HG02840 (cell line): ENCODE results near the gene ABHD16A.

Experiments
- ATAC-seq: cut with Tn5 transposase; IDR thresholded peaks from one replicate; pipeline ENCODE4 v1.9.1; 2021; ENCODE audit warnings: mild to moderate bottlenecking, moderate library complexity, moderate number of reproducible peaks; ENCODE audit not compliant: unreplicated experiment, low FRiP score

ABHD16A gene

GRCh38 chr6:31664790-31665500, 38.2 kb downstream of the ABHD16A start, which contains the start of gene GPANK1:
GPANK1 (minus strand) TSS chr6:31664997; CDS start chr6:31664478, 519 bp downstream.
- no peak for ATAC-seq

- ATAC-seq, result no peak
Measured at GRCh38 chr6:31663961-31664789, 38.9 kb downstream of the ABHD16A start.

- no peak for ATAC-seq
Measured at GRCh38 chr6:31663126-31663960, 39.8 kb downstream of the ABHD16A start.

DNA sequence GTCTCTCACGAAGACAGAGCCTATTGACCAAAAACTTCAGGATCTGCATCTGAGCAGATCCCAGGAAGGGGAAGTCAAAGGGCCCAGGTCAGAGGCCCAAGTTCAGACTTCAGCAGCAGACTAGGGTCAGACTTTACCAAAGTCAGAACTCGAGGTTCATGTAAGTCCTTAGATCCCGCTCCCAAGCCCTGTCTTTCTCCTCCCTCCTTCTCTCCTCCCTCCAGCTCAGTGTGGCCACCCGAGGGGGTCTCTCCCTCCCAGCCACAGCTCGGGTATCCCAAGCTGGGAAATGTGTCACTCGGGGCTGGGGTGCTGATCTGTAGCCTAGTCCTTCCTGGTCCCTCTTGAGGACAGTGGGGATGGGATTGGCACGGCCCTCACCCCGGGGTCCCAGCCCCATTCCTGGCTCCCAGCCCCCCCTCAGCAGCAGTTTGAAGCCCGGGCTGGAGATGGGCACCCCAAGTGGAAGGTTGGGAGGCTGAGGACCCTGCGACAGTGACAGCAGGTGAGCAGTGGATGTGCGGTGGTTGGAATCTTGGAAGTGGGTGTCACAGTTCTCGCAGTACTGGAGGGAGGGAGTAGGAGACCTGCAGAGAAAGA, 40.9 kb downstream of the ABHD16A start:
- ATAC-seq, result no peak

- ATAC-seq, result no peak
Measured at GRCh38 chr6:31661262-31662123, 41.6 kb downstream of the ABHD16A start.

- ATAC-seq, result no peak
Measured at GRCh38 chr6:31660381-31661261, 42.5 kb downstream of the ABHD16A start, which contains the start of gene C6orf47. C6orf47 (minus strand) TSS chr6:31660778; CDS start chr6:31659947, 831 bp downstream.

DNA sequence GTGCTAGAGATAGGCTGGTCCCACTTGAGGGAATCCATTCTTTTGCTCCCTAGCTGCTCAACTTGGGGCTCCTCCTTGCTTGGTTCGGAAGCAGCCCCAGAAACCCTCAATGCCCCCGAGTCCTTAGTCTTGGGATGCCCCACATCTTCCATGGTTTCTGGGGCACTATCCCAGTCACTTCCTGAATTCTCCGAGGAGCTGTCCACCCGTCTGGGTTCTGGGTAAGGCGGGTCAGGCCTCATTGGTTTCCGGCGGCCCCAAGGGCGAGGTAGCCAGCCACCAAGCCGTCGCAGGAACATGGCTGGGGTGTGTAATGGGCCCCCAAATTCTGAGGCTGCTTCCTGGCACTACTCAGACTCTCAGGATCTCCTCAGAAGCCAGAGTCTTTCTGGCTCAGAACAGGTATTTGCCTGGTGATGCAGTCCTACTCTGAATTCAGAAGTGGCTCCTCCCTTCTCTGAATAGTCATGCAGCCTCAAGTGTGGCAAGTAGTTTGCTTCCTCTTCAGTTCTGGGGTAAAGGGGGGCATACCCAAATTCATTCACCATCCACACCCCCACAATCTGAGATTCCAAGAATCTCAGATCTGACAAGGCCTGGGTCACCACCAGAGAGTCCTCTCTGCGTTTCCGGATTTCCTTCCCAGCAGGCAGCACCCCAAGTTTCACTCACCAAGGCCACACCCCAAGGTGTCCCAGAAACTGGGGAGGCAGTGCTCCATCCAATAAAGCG, 43.3 kb downstream of the ABHD16A start:
- no peak for ATAC-seq

- no peak for ATAC-seq
Measured at GRCh38 chr6:31658983-31659648, 44.0 kb downstream of the ABHD16A start.

GRCh38 chr6:31658158-31658688, 44.9 kb downstream of the ABHD16A start:
- no peak for ATAC-seq

- ATAC-seq, result no peak
Measured at GRCh38 chr6:31657406-31658157, 45.5 kb downstream of the ABHD16A start.

- ATAC-seq, result no peak
Measured at GRCh38 chr6:31655349-31656237, 47.5 kb downstream of the ABHD16A start, which contains the start of gene APOM. APOM (plus strand) TSS chr6:31655894; CDS start chr6:31655967, 73 bp downstream.

DNA sequence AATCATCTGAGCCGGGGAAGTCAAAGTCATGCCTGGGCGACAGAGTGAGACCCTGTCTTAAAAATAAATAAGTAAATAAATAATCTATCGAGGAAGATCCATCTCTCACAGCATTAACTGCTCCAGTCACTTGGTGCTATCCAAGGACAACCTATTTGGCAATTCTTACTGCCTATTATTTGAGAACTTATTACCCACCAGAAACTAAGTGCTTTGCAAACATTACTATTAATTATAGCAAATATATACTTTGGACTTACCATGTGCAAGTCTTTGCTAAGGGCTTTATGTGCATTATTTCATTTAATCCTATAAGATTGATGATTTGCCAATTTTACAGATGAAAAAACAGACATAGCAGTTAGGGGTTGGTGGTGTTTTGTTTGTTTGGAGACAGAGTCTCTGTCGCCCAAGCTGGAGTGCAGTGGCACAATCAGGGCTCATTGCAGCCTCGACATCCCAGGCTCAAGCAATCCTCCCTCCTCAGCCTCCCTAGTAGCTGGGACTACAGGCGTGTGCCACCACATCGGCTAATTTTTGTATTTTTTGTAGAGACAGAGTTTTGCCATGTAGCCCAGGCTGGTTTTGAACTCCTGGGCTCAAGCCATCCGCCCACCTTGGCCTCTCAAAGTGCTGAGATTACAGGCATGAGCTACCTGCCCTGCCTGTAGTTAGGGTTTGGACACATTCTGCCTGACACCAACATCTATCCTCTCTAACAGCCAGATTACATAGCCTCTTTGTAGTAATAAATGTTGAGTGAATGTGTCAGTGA, 48.4 kb downstream of the ABHD16A start:
- no peak for ATAC-seq

- ATAC-seq, result peak; percentile 42
Measured at GRCh38 chr6:31652925-31653724, 50.0 kb downstream of the ABHD16A start.
